B cell (primary cell): Measurements from ENCODE around the gene LRRC4C. TPM values are rescaled to one million over a fixed set of nuclear protein-coding genes. Genes with fewer than 3 reads are reported as not detected.

Source experiments
- ATAC-seq: fragments of 200-7000 bp; cut with Tn5 transposase; one replicate; pipeline ENCODE4 v1.10.0; 2021; ENCODE audit warnings: low read depth, mild to moderate bottlenecking, moderate number of reproducible peaks, moderate library complexity
- CTCF ChIA-PET: fragments of 350-600 bp; sonication (Branson Sonifier 250); formaldehyde crosslinking; loops from one replicate; lab custom pipeline; 2021; ENCODE audit warnings: antibody characterized with exemption, inconsistent platforms; lab: Charles Lee
- POLR2A ChIA-PET: fragments of 350-600 bp; sonication (Branson Sonifier 250); formaldehyde crosslinking; loops from one replicate; lab custom pipeline; 2021; ENCODE audit warnings: antibody characterized with exemption; lab: Charles Lee
- DNase-seq: peaks from one replicate; pipeline ENCODE4 v3.0.0; 2013
- H2AFZ ChIP-seq: 2 replicates; pipeline ENCODE4 v1.6.1; 2012; ENCODE audit warnings: mild to moderate bottlenecking, low read depth, low read length; ENCODE audit not compliant: insufficient read depth, poor library complexity, severe bottlenecking
- H3K27ac ChIP-seq, 2 donors: 1 replicate in 1 of 2; 2 replicates in 1 of 2; pipeline ENCODE4 v1.5.1; 2012 to 2013; ENCODE audit warnings: low read length in 2 of 2, mild to moderate bottlenecking in 2 of 2, moderate library complexity in 1 of 2
- H3K27me3 ChIP-seq, 4 experiments: fragments of 200-600 bp in 1 of 4; sonication (generic) in 1 of 4; replicated peaks in 1 of 4; 1 replicate in 2 of 4; 2 replicates in 2 of 4; pipeline versions ENCODE4 v1.6.1 to v1.7.0; 2013 to 2016; ENCODE audit warnings: low read length in 3 of 4, mild to moderate bottlenecking in 2 of 4, mixed read lengths in 1 of 4, moderate library complexity in 1 of 4; ENCODE audit not compliant: insufficient read depth in 4 of 4, control insufficient read depth in 3 of 4; ENCODE audit errors: control extremely low read depth in 1 of 4
- H3K36me3 ChIP-seq, 2 experiments: replicated peaks in 1 of 2; 1 replicate in 1 of 2; 2 replicates in 1 of 2; pipeline versions ENCODE4 v1.6.1 to v1.7.1; 2013; ENCODE audit warnings: low read length in 1 of 2; ENCODE audit not compliant: insufficient read depth in 2 of 2, control insufficient read depth in 1 of 2; ENCODE audit errors: control extremely low read depth in 1 of 2, extremely low read depth in 1 of 2
- H3K4me1 ChIP-seq, 2 donors: fragments of 200-600 bp in 1 of 2; sonication (generic) in 1 of 2; 1 replicate in 1 of 2; 2 replicates in 1 of 2; pipeline versions ENCODE4 v1.5.1 to v1.6.1; 2013 to 2017; ENCODE audit warnings: low read length in 2 of 2; ENCODE audit not compliant: control insufficient read depth in 2 of 2, insufficient read depth in 2 of 2
- H3K4me2 ChIP-seq: replicated peaks from 2 replicates; pipeline ENCODE3; 2012; ENCODE audit warnings: mild to moderate bottlenecking, low read depth, low read length; ENCODE audit not compliant: poor library complexity, severe bottlenecking
- H3K4me3 ChIP-seq, 5 experiments: fragments of 200-600 bp in 1 of 5; sonication (generic) in 1 of 5; 1 replicate in 3 of 5; 2 replicates in 2 of 5; pipeline versions ENCODE4 v1.5.1 to v1.7.0; 2011 to 2016; ENCODE audit warnings: low read length in 4 of 5, mild to moderate bottlenecking in 4 of 5, low read depth in 2 of 5, control low read depth in 1 of 5, moderate library complexity in 1 of 5; ENCODE audit not compliant: insufficient read depth in 1 of 5; ENCODE audit errors: control extremely low read depth in 1 of 5, extremely low read depth in 1 of 5
- H3K79me2 ChIP-seq: fragments of 200-600 bp; sonication (generic); one replicate; pipeline ENCODE4 v1.6.0; 2016; ENCODE audit warnings: low read length; ENCODE audit not compliant: control insufficient read depth, insufficient read depth
- H3K9ac ChIP-seq: fragments of 200-600 bp; sonication (generic); 2 replicates; pipeline ENCODE4 v1.6.1; 2017; ENCODE audit warnings: mild to moderate bottlenecking, low read length, moderate library complexity
- H3K9me3 ChIP-seq, 3 donors: one replicate each; pipeline versions ENCODE4 v1.6.1 to v1.7.1; 2013; ENCODE audit warnings: low read length in 2 of 3; ENCODE audit not compliant: control insufficient read depth in 2 of 3, insufficient read depth in 1 of 3; ENCODE audit errors: control extremely low read depth in 1 of 3
- H4K20me1 ChIP-seq: 2 replicates; pipeline ENCODE4 v1.6.0; 2012; ENCODE audit warnings: mild to moderate bottlenecking, low read length; ENCODE audit not compliant: insufficient read depth, control insufficient read depth, poor library complexity, severe bottlenecking
- H3K27ac Mint-ChIP-seq: one replicate; pipeline ENCODE4 v1.8.0; 2021; ENCODE audit warnings: mixed read lengths
- H3K27me3 Mint-ChIP-seq: one replicate; pipeline ENCODE4 v1.8.0; 2021; ENCODE audit warnings: mixed read lengths
- H3K4me1 Mint-ChIP-seq: one replicate; pipeline ENCODE4 v1.8.0; 2021; ENCODE audit warnings: mixed read lengths
- H3K4me3 Mint-ChIP-seq: one replicate; pipeline ENCODE4 v1.8.0; 2021; ENCODE audit warnings: mixed read lengths
- H3K9me3 Mint-ChIP-seq: one replicate; pipeline ENCODE4 v1.8.0; 2022; ENCODE audit warnings: mixed read lengths; ENCODE audit not compliant: insufficient read depth
- EZH2 ChIP-seq: IDR thresholded peaks from 2 replicates; pipeline ENCODE4 v1.6.1; 2012; ENCODE audit warnings: borderline replicate concordance, low read depth, mild to moderate bottlenecking, moderate library complexity, low read length; ENCODE audit not compliant: insufficient read depth, poor library complexity, severe bottlenecking
- intact Hi-C: fragments of 100-400 bp; cut with micrococcal nuclease; formaldehyde crosslinking; loops from one replicate; pipeline ENCODE4 v1.10.0; 2022
- polyA plus RNA-seq: library from polyadenylated mRNA; depleted of rRNA; stranded (reverse); fragments of >200 nt; gene quantifications from 2 replicates; pipeline ENCODE4 v1.2.3, GENCODE V29; 2012
- total RNA-seq, 2 donors: library from RNA; stranded (reverse); fragments of 120-200 nt in 1 of 2; gene quantifications; 1 replicate in 1 of 2; 2 replicates in 1 of 2; pipeline versions ENCODE4 v1.2.3 to v1.2.4, GENCODE V29; 2013 to 2022
- TF ChIP-seq, protein P1 (sequence below): fragments of 200-600 bp; IDR thresholded peaks from one replicate; pipeline ENCODE4 v1.8.0; 2022; ENCODE audit warnings: antibody characterized with exemption, mild to moderate bottlenecking

Gene LRRC4C
- total and polyA plus RNA-seq, 2 donors (not counting 1 experiment from before 2014, with no cell fraction given): 0.57 TPM; not detected in 1

DNA sequence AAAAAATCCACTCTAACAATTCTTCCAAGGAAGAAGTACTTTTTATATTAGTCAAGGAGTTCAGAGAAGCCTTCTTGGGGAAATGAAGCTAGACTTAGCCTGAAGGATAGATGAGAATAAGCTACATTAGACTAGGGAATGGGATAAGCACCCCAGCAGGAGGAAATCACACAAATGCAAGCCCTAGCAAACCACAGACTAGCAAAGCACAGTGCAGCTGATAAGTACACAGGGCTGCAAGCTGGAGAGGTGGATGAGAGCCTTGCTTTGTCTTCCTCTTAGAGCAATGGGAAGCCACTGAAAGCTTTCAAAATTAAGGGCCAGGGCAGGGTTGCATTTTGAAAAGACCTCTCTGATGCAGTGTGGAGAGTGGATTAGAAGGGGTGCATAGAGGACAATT is 946.2 kb downstream of the LRRC4C start:
- H3K9me3 ChIP-seq: no peaks in the 10 kb centered on the region
- no peak overlapping the region for H3K27ac ChIP-seq
- no peak overlapping the region for H3K4me3 Mint-ChIP-seq
- H3K27me3 ChIP-seq: no peaks in the 10 kb centered on the region
- H2AFZ ChIP-seq: no peak overlapping the region
- ChIA-PET CTCF (no interaction called here), POLR2A (no interaction called here)
- no peak overlapping the region for H3K4me3 ChIP-seq
- no peak for ATAC-seq
- no peaks in the 10 kb centered on the region for H3K36me3 ChIP-seq
- H3K27me3 Mint-ChIP-seq: no peaks in the 10 kb centered on the region
- DNase-seq: no peak
- H3K79me2 ChIP-seq: no peaks in the 10 kb centered on the region
- H3K27ac Mint-ChIP-seq: no peak overlapping the region
- no peaks in the 10 kb centered on the region for H4K20me1 ChIP-seq
- no peak overlapping the region for H3K9ac ChIP-seq
- intact Hi-C loops: no loop called here
- TF ChIP-seq, protein P1, sequence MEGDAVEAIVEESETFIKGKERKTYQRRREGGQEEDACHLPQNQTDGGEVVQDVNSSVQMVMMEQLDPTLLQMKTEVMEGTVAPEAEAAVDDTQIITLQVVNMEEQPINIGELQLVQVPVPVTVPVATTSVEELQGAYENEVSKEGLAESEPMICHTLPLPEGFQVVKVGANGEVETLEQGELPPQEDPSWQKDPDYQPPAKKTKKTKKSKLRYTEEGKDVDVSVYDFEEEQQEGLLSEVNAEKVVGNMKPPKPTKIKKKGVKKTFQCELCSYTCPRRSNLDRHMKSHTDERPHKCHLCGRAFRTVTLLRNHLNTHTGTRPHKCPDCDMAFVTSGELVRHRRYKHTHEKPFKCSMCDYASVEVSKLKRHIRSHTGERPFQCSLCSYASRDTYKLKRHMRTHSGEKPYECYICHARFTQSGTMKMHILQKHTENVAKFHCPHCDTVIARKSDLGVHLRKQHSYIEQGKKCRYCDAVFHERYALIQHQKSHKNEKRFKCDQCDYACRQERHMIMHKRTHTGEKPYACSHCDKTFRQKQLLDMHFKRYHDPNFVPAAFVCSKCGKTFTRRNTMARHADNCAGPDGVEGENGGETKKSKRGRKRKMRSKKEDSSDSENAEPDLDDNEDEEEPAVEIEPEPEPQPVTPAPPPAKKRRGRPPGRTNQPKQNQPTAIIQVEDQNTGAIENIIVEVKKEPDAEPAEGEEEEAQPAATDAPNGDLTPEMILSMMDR: no peak
- no peak for TF ChIP-seq EZH2
- peaks cover 8% of the 10 kb centered on the region for H3K9me3 Mint-ChIP-seq
- no peak overlapping the region for H3K4me2 ChIP-seq
- H3K4me1 Mint-ChIP-seq: no peaks in the 10 kb centered on the region
- no peaks in the 10 kb centered on the region for H3K4me1 ChIP-seq

DNA sequence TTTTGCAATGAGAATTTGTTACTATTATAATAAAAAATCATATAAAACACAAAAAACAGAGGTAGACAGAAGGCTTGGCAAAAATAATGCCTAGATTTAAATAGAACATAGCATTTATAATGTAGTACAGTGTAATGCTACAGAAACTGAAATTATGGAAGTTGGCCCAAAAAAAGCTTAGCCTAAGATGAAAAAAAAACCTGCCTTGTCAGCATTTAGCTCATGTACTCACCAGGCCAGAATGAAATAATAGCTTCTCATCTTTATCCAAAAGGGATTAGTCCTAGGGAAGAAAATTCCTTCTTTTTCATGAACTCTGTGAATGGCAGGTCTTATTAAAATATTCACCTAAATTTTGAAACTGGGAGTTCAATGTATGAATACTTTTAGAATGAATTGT is 951.1 kb downstream of the LRRC4C start:
- no peak overlapping the region for H3K9ac ChIP-seq
- intact Hi-C loops: no loop called here
- H3K4me2 ChIP-seq: no peak overlapping the region
- ChIA-PET POLR2A (no interaction called here), CTCF (no interaction called here)
- no peak overlapping the region for H3K4me3 Mint-ChIP-seq
- H3K4me1 Mint-ChIP-seq: no peaks in the 10 kb centered on the region
- H3K27me3 Mint-ChIP-seq: no peaks in the 10 kb centered on the region
- no peaks in the 10 kb centered on the region for H3K36me3 ChIP-seq
- H3K4me3 ChIP-seq: no peak overlapping the region
- DNase-seq: no peak
- no peak for TF ChIP-seq EZH2
- TF ChIP-seq, protein P1: no peak
- no peaks in the 10 kb centered on the region for H3K9me3 ChIP-seq
- H2AFZ ChIP-seq: no peak overlapping the region
- H3K27me3 ChIP-seq: no peaks in the 10 kb centered on the region
- no peaks in the 10 kb centered on the region for H4K20me1 ChIP-seq
- H3K4me1 ChIP-seq: no peaks in the 10 kb centered on the region
- no peak overlapping the region for H3K27ac Mint-ChIP-seq
- peaks cover 5% of the 10 kb centered on the region for H3K9me3 Mint-ChIP-seq
- H3K79me2 ChIP-seq: no peaks in the 10 kb centered on the region
- no peak for ATAC-seq
- no peak overlapping the region for H3K27ac ChIP-seq
